ENCODE results near the gene GRIK3.

GRIK3 gene

DNA sequence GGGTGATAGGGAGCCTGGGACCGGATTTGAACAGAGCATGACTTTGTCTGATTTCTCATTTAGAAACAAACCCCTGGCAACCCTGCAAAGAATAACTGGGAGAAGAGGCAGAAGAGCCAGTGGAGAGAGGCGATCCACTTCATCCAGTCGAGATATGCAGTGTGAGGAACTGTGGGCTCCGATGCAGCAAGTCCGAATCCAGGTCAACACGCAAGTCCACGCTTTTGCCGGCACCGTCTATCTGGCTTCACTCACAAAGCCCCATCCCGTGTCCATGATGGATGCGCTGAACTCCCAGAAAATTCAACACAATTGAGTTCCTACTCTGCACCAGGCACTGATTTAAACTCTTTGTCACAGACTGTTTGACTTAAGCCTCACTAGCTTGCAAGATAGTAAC lies 191.3 kb downstream of the GRIK3 start:
- no peaks in the 10 kb centered on the region for H3K27me3 ChIP-seq (ENCODE audit: insufficient read depth, insufficient read length)
- peaks cover 38% of the 10 kb centered on the region for H3K4me1 ChIP-seq (ENCODE audit: insufficient read depth, insufficient read length)
- H3K4me3 ChIP-seq (ENCODE audit: insufficient read length, low read depth), result no peak overlapping the region
- H3K9ac ChIP-seq (ENCODE audit: insufficient read length, low read depth), result no peak overlapping the region
- H3K36me3 ChIP-seq (ENCODE audit: insufficient read depth, insufficient read length, low read length), result no peaks in the 10 kb centered on the region
- DNase-seq (ENCODE audit: low read depth, low spot score), result no peak
- no peaks in the 10 kb centered on the region for H3K9me3 ChIP-seq (ENCODE audit: insufficient read depth, low read length)
- TF ChIP-seq ZNF274 (IDR thresholded peaks at IDR 0.05; ENCODE audit: low read depth, low read length) (no peak), SUZ12 (IDR thresholded peaks at IDR 0.05; ENCODE audit: extremely low read depth, insufficient read depth, insufficient read length) (no peak), YY1 (IDR thresholded peaks at IDR 0.05; ENCODE audit: insufficient read depth, insufficient read length) (no peak)

GRCh38 chr1:36842448-36842847 lies 191.9 kb downstream of the GRIK3 start:
- Histone ChIP-seq H3K4me1 (ENCODE audit: insufficient read depth, insufficient read length) (peaks cover 34% of the 10 kb centered on the region), H3K27me3 (ENCODE audit: insufficient read depth, insufficient read length) (no peaks in the 10 kb centered on the region), H3K4me3 (ENCODE audit: insufficient read length, low read depth) (no peak overlapping the region), H3K9ac (ENCODE audit: insufficient read length, low read depth) (no peak overlapping the region), H3K9me3 (ENCODE audit: insufficient read depth, low read length) (no peaks in the 10 kb centered on the region), H3K36me3 (ENCODE audit: insufficient read depth, insufficient read length, low read length) (no peaks in the 10 kb centered on the region)
- TF ChIP-seq YY1 (IDR thresholded peaks at IDR 0.05; ENCODE audit: insufficient read depth, insufficient read length) (no peak), SUZ12 (IDR thresholded peaks at IDR 0.05; ENCODE audit: extremely low read depth, insufficient read depth, insufficient read length) (no peak), ZNF274 (IDR thresholded peaks at IDR 0.05; ENCODE audit: low read depth, low read length) (no peak)
- DNase-seq (ENCODE audit: low read depth, low spot score), result no peak

- Histone ChIP-seq H3K9ac (ENCODE audit: insufficient read length, low read depth) (no peak overlapping the region), H3K4me1 (ENCODE audit: insufficient read depth, insufficient read length) (peaks cover 32% of the 10 kb centered on the region), H3K36me3 (ENCODE audit: insufficient read depth, insufficient read length, low read length) (no peaks in the 10 kb centered on the region), H3K27me3 (ENCODE audit: insufficient read depth, insufficient read length) (no peaks in the 10 kb centered on the region), H3K4me3 (ENCODE audit: insufficient read length, low read depth) (no peak overlapping the region), H3K9me3 (ENCODE audit: insufficient read depth, low read length) (no peaks in the 10 kb centered on the region)
- DNase-seq (ENCODE audit: low read depth, low spot score), result no peak
- TF ChIP-seq SUZ12 (IDR thresholded peaks at IDR 0.05; ENCODE audit: extremely low read depth, insufficient read depth, insufficient read length) (no peak), ZNF274 (IDR thresholded peaks at IDR 0.05; ENCODE audit: low read depth, low read length) (no peak), YY1 (IDR thresholded peaks at IDR 0.05; ENCODE audit: insufficient read depth, insufficient read length) (no peak)
Measured at GRCh38 chr1:36839485-36839884, 194.8 kb downstream of the GRIK3 start.

DNA sequence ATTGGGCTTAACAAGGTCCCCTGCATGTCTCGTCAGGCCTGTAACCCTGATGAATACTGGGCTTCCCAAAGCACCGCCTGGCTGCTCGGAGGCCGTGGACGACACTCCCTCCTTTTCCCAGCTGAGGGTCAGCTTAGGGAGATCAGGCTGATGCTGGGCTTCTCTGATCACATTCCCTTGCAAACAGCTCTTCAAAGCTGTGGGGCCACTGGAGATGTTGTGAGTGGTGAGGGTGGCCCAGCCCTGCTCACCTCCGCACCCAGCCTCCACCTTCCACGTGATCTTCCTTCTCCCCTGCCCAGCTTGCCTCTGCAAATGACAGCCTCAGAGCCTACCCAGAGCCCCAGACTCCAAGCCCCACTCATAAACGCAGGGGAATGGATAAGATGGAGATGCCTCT lies 195.4 kb downstream of the GRIK3 start:
- no peaks in the 10 kb centered on the region for H3K9me3 ChIP-seq (ENCODE audit: insufficient read depth, low read length)
- DNase-seq (ENCODE audit: low read depth, low spot score), result no peak
- H3K4me1 ChIP-seq (ENCODE audit: insufficient read depth, insufficient read length), result peaks cover 32% of the 10 kb centered on the region
- no peaks in the 10 kb centered on the region for H3K36me3 ChIP-seq (ENCODE audit: insufficient read depth, insufficient read length, low read length)
- TF ChIP-seq SUZ12 (IDR thresholded peaks at IDR 0.05; ENCODE audit: extremely low read depth, insufficient read depth, insufficient read length) (no peak), ZNF274 (IDR thresholded peaks at IDR 0.05; ENCODE audit: low read depth, low read length) (no peak), YY1 (IDR thresholded peaks at IDR 0.05; ENCODE audit: insufficient read depth, insufficient read length) (no peak)
- H3K27me3 ChIP-seq (ENCODE audit: insufficient read depth, insufficient read length), result no peaks in the 10 kb centered on the region
- no peak overlapping the region for H3K4me3 ChIP-seq (ENCODE audit: insufficient read length, low read depth)
- no peak overlapping the region for H3K9ac ChIP-seq (ENCODE audit: insufficient read length, low read depth)

GRCh38 chr1:36836916-36837315 lies 197.4 kb downstream of the GRIK3 start:
- Histone ChIP-seq H3K36me3 (ENCODE audit: insufficient read depth, insufficient read length, low read length) (no peaks in the 10 kb centered on the region), H3K9ac (ENCODE audit: insufficient read length, low read depth) (no peak overlapping the region), H3K27me3 (ENCODE audit: insufficient read depth, insufficient read length) (no peaks in the 10 kb centered on the region), H3K9me3 (ENCODE audit: insufficient read depth, low read length) (no peaks in the 10 kb centered on the region), H3K4me1 (ENCODE audit: insufficient read depth, insufficient read length) (peaks cover 30% of the 10 kb centered on the region), H3K4me3 (ENCODE audit: insufficient read length, low read depth) (no peak overlapping the region)
- TF ChIP-seq SUZ12 (IDR thresholded peaks at IDR 0.05; ENCODE audit: extremely low read depth, insufficient read depth, insufficient read length), result no peak
- TF ChIP-seq YY1 (IDR thresholded peaks at IDR 0.05; ENCODE audit: insufficient read depth, insufficient read length), result no peak
- TF ChIP-seq ZNF274 (IDR thresholded peaks at IDR 0.05; ENCODE audit: low read depth, low read length), result no peak
- DNase-seq (ENCODE audit: low read depth, low spot score), result no peak

GRCh38 chr1:36836196-36836883 lies 198.0 kb downstream of the GRIK3 start:
- TF ChIP-seq ZNF274 (IDR thresholded peaks at IDR 0.05; ENCODE audit: low read depth, low read length), result no peak
- TF ChIP-seq YY1 (IDR thresholded peaks at IDR 0.05; ENCODE audit: insufficient read depth, insufficient read length), result no peak
- TF ChIP-seq SUZ12 (IDR thresholded peaks at IDR 0.05; ENCODE audit: extremely low read depth, insufficient read depth, insufficient read length), result no peak
- Histone ChIP-seq H3K27me3 (ENCODE audit: insufficient read depth, insufficient read length) (no peaks in the 10 kb centered on the region), H3K9ac (ENCODE audit: insufficient read length, low read depth) (no peak overlapping the region), H3K4me1 (ENCODE audit: insufficient read depth, insufficient read length) (peaks cover 26% of the 10 kb centered on the region), H3K36me3 (ENCODE audit: insufficient read depth, insufficient read length, low read length) (no peaks in the 10 kb centered on the region), H3K4me3 (ENCODE audit: insufficient read length, low read depth) (no peak overlapping the region), H3K9me3 (ENCODE audit: insufficient read depth, low read length) (no peaks in the 10 kb centered on the region)
- no peak for DNase-seq (ENCODE audit: low read depth, low spot score)

- H3K27me3 ChIP-seq (ENCODE audit: insufficient read depth, insufficient read length), result no peaks in the 10 kb centered on the region
Measured at GRCh38 chr1:36835696-36836095, 198.6 kb downstream of the GRIK3 start.

More at GRCh38 chr1:36835696-36836095, 198.6 kb downstream of the GRIK3 start:
- DNase-seq (ENCODE audit: low read depth, low spot score), result no peak
- H3K9me3 ChIP-seq (ENCODE audit: insufficient read depth, low read length), result no peaks in the 10 kb centered on the region
- no peak overlapping the region for H3K4me3 ChIP-seq (ENCODE audit: insufficient read length, low read depth)
- H3K4me1 ChIP-seq (ENCODE audit: insufficient read depth, insufficient read length), result peaks cover 26% of the 10 kb centered on the region
- H3K36me3 ChIP-seq (ENCODE audit: insufficient read depth, insufficient read length, low read length), result no peaks in the 10 kb centered on the region
- H3K9ac ChIP-seq (ENCODE audit: insufficient read length, low read depth), result no peak overlapping the region
- no peak for TF ChIP-seq ZNF274 (IDR thresholded peaks at IDR 0.05; ENCODE audit: low read depth, low read length)
- no peak for TF ChIP-seq YY1 (IDR thresholded peaks at IDR 0.05; ENCODE audit: insufficient read depth, insufficient read length)
- no peak for TF ChIP-seq SUZ12 (IDR thresholded peaks at IDR 0.05; ENCODE audit: extremely low read depth, insufficient read depth, insufficient read length)

Data from NT2/D1 (cell line).